HEK293T (cell line): ENCODE results near the gene PRDM16.

Experiments
- ARNT ChIP-seq: fragments of 450-650 bp; IDR thresholded peaks from 2 replicates; pipeline ENCODE4 v1.6.1; 2017; ENCODE audit warnings: mild to moderate bottlenecking
- FOXA1 ChIP-seq: fragments of 450-650 bp; IDR thresholded peaks from 2 replicates; pipeline ENCODE4 v1.6.1; 2016; ENCODE audit warnings: mild to moderate bottlenecking
- FOXK2 ChIP-seq: fragments of 450-650 bp; IDR thresholded peaks from 2 replicates; pipeline ENCODE4 v1.6.1; 2016; ENCODE audit warnings: mild to moderate bottlenecking
- L3MBTL2 ChIP-seq: fragments of 450-650 bp; conservative IDR thresholded peaks from 2 replicates; pipeline ENCODE4 v1.6.1; 2016; ENCODE audit warnings: mild to moderate bottlenecking
- SP1 ChIP-seq: fragments of 450-650 bp; IDR thresholded peaks from 2 replicates; pipeline ENCODE4 v1.6.1; 2017

DNA sequence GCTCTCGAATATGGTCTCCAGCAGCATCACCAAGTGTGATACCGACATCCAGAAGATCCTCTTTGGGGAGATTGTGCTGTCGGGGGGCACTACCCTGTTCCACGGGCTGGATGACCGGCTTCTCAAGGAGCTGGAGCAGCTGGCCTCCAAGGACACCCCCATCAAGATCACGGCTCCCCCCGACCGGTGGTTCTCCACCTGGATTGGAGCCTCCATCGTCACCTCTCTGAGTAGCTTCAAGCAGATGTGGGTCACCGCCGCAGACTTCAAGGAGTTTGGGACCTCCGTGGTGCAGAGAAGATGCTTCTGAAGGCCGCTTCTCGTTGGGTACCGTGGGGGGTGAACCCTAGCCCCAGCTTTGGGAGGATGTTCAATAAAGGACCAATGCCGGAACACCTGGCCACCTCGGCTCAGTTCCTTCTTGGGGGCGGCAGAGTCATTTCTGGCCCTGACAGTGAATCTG is 46.5 kb upstream of the PRDM16 start:
- TF ChIP-seq FOXA1 (no peak), SP1 (no peak), FOXK2 (no peak), ARNT (no peak), L3MBTL2 (no peak)
